NT2/D1 (cell line): ENCODE results near the gene PCNX1.
"Not testable (repeated sequence)": the region's sequence is repeated elsewhere in the genome, so short reads cannot be mapped to it uniquely, and the experiment has no call there.

Experiments used
- DNase-seq: peaks from one replicate; pipeline ENCODE4 v3.0.0-alpha.2; 2011; ENCODE audit warnings: low read depth, low spot score
- H3K27me3 ChIP-seq: 2 replicates; pipeline ENCODE4 v1.6.0; 2011; ENCODE audit warnings: mild to moderate bottlenecking; ENCODE audit not compliant: insufficient read length, insufficient read depth
- H3K36me3 ChIP-seq: 2 replicates; pipeline ENCODE4 v1.6.1; 2011; ENCODE audit warnings: mild to moderate bottlenecking, low read length, mixed read lengths; ENCODE audit not compliant: insufficient read depth, insufficient read length
- H3K4me1 ChIP-seq: 2 replicates; pipeline ENCODE4 v1.5.1; 2011; ENCODE audit not compliant: insufficient read depth, insufficient read length
- H3K4me3 ChIP-seq: 2 replicates; pipeline ENCODE4 v1.5.1; 2011; ENCODE audit warnings: low read depth; ENCODE audit not compliant: insufficient read length
- H3K9ac ChIP-seq: 2 replicates; pipeline ENCODE4 v1.6.0; 2011; ENCODE audit warnings: low read depth; ENCODE audit not compliant: insufficient read length
- H3K9me3 ChIP-seq: 2 replicates; pipeline ENCODE4 v1.5.1; 2011; ENCODE audit warnings: mild to moderate bottlenecking, low read length; ENCODE audit not compliant: insufficient read depth
- SUZ12 ChIP-seq: IDR thresholded peaks from 2 replicates; pipeline ENCODE4 v1.6.1; 2011; ENCODE audit not compliant: insufficient read length, insufficient read depth; ENCODE audit errors: extremely low read depth
- YY1 ChIP-seq: IDR thresholded peaks from 2 replicates; pipeline ENCODE4 v1.6.1; 2011; ENCODE audit not compliant: insufficient read length, insufficient read depth
- ZNF274 ChIP-seq: IDR thresholded peaks from 2 replicates; pipeline ENCODE4 v1.6.1; 2011; ENCODE audit warnings: mild to moderate bottlenecking, low read depth, low read length

Gene PCNX1

GRCh38 chr14:71121711-71122110 is 214.5 kb downstream of the PCNX1 start:
- no peak for DNase-seq
- TF ChIP-seq ZNF274 (no peak), YY1 (no peak), SUZ12 (no peak)

GRCh38 chr14:71122866-71123565 is 215.8 kb downstream of the PCNX1 start:
- TF ChIP-seq YY1: no peak
- no peak for TF ChIP-seq ZNF274
- no peak for TF ChIP-seq SUZ12
- no peak overlapping the region for H3K4me3 ChIP-seq
- no peaks in the 10 kb centered on the region for H3K36me3 ChIP-seq
- H3K9ac ChIP-seq: no peak overlapping the region
- DNase-seq: no peak
- H3K9me3 ChIP-seq: peaks cover 6% of the 10 kb centered on the region; the same call in 1 of the 2 replicates
- no peaks in the 10 kb centered on the region for H3K4me1 ChIP-seq
- H3K27me3 ChIP-seq: no peaks in the 10 kb centered on the region

More at GRCh38 chr14:71121711-71122110, 214.5 kb downstream of the PCNX1 start:
- no peak overlapping the region for H3K9ac ChIP-seq
- no peaks in the 10 kb centered on the region for H3K27me3 ChIP-seq
- H3K9me3 ChIP-seq: peaks cover 6% of the 10 kb centered on the region; the same call in 1 of the 2 replicates
- H3K4me3 ChIP-seq: no peak overlapping the region
- no peaks in the 10 kb centered on the region for H3K36me3 ChIP-seq
- no peaks in the 10 kb centered on the region for H3K4me1 ChIP-seq

GRCh38 chr14:71123579-71124135 is 216.4 kb downstream of the PCNX1 start:
- TF ChIP-seq YY1 (no peak), ZNF274 (no peak), SUZ12 (no peak)
- Histone ChIP-seq H3K27me3 (no peaks in the 10 kb centered on the region), H3K9me3 (peaks cover 6% of the 10 kb centered on the region; the same call in 1 of the 2 replicates), H3K36me3 (no peaks in the 10 kb centered on the region), H3K4me3 (no peak overlapping the region), H3K4me1 (no peaks in the 10 kb centered on the region), H3K9ac (no peak overlapping the region)
- no peak for DNase-seq

- H3K4me1 ChIP-seq, H3K36me3 ChIP-seq, H3K9ac ChIP-seq, DNase-seq, H3K9me3 ChIP-seq, H3K27me3 ChIP-seq, H3K4me3 ChIP-seq: not testable (repeated sequence)
Measured at GRCh38 chr14:71129716-71130490, 222.6 kb downstream of the PCNX1 start.

GRCh38 chr14:71130491-71131179 is 223.4 kb downstream of the PCNX1 start:
- TF ChIP-seq YY1: no peak
- TF ChIP-seq ZNF274: no peak
- TF ChIP-seq SUZ12: no peak
- Histone ChIP-seq H3K4me3 (no peak overlapping the region), H3K27me3 (no peaks in the 10 kb centered on the region), H3K36me3 (no peaks in the 10 kb centered on the region), H3K9ac (no peak overlapping the region), H3K9me3 (no peaks in the 10 kb centered on the region), H3K4me1 (no peaks in the 10 kb centered on the region)
- no peak for DNase-seq

GRCh38 chr14:71133296-71133695 is 226.0 kb downstream of the PCNX1 start:
- Histone ChIP-seq H3K36me3 (no peaks in the 10 kb centered on the region), H3K4me1 (no peaks in the 10 kb centered on the region), H3K4me3 (no peak overlapping the region), H3K9me3 (peaks cover 13% of the 10 kb centered on the region; the same call in 1 of the 2 replicates), H3K9ac (no peak overlapping the region), H3K27me3 (no peaks in the 10 kb centered on the region)
- no peak for TF ChIP-seq SUZ12
- no peak for TF ChIP-seq YY1
- no peak for TF ChIP-seq ZNF274
- no peak for DNase-seq

GRCh38 chr14:71135496-71135895 is 228.2 kb downstream of the PCNX1 start:
- Histone ChIP-seq H3K4me1 (peaks cover 3% of the 10 kb centered on the region), H3K9ac (no peak overlapping the region), H3K36me3 (no peaks in the 10 kb centered on the region), H3K4me3 (no peak overlapping the region), H3K9me3 (peaks cover 13% of the 10 kb centered on the region; the same call in 1 of the 2 replicates), H3K27me3 (no peaks in the 10 kb centered on the region)
- no peak for DNase-seq
- TF ChIP-seq SUZ12: no peak
- no peak for TF ChIP-seq YY1
- no peak for TF ChIP-seq ZNF274
